ENCODE measurements around the gene ADIPOR2. TPM values are rescaled to one million over a fixed set of nuclear protein-coding genes. Genes with fewer than 3 reads are reported as not detected.

ADIPOR2 gene
- total RNA-seq, 1 donor from 2014 or later, result 83.6 TPM

- Mint-ChIP-seq H3K4me3 (ENCODE audit: low read depth) (no peak overlapping the region), H3K36me3 (ENCODE audit: insufficient read depth) (no peaks in the 10 kb centered on the region), H3K27me3 (peaks cover 28% of the 10 kb centered on the region), H3K9me3 (ENCODE audit: low read depth) (no peaks in the 10 kb centered on the region), H3K4me1 (ENCODE audit: low read depth) (peaks cover 18% of the 10 kb centered on the region), H3K27ac (no peak overlapping the region)
- TF ChIP-seq CTCF (IDR thresholded peaks at IDR 0.05; ENCODE audit: unreplicated experiment), result no peak
- DNase-seq (ENCODE audit: low spot score, unreplicated experiment), result no peak
These were observed 137.2 kb downstream of the ADIPOR2 start for GRCh38 chr12:1827826-1828805.

GRCh38 chr12:1828856-1829255 is 138.0 kb downstream of the ADIPOR2 start:
- Mint-ChIP-seq H3K9me3 (ENCODE audit: low read depth) (no peaks in the 10 kb centered on the region), H3K27ac (no peak overlapping the region), H3K4me3 (ENCODE audit: low read depth) (no peak overlapping the region), H3K36me3 (ENCODE audit: insufficient read depth) (no peaks in the 10 kb centered on the region), H3K27me3 (peaks cover 31% of the 10 kb centered on the region), H3K4me1 (ENCODE audit: low read depth) (peaks cover 18% of the 10 kb centered on the region)
- no peak for DNase-seq (ENCODE audit: low spot score, unreplicated experiment)
- no peak for TF ChIP-seq CTCF (IDR thresholded peaks at IDR 0.05; ENCODE audit: unreplicated experiment)

GRCh38 chr12:1829306-1829900 is 138.5 kb downstream of the ADIPOR2 start:
- H3K36me3 Mint-ChIP-seq (ENCODE audit: insufficient read depth), result no peaks in the 10 kb centered on the region
- H3K27me3 Mint-ChIP-seq, result peaks cover 31% of the 10 kb centered on the region
- no peak overlapping the region for H3K27ac Mint-ChIP-seq
- no peak for TF ChIP-seq CTCF (IDR thresholded peaks at IDR 0.05; ENCODE audit: unreplicated experiment)
- no peaks in the 10 kb centered on the region for H3K9me3 Mint-ChIP-seq (ENCODE audit: low read depth)
- peaks cover 18% of the 10 kb centered on the region for H3K4me1 Mint-ChIP-seq (ENCODE audit: low read depth)
- H3K4me3 Mint-ChIP-seq (ENCODE audit: low read depth), result no peak overlapping the region
- no peak for DNase-seq (ENCODE audit: low spot score, unreplicated experiment)

GRCh38 chr12:1830401-1830845 is 139.6 kb downstream of the ADIPOR2 start:
- TF ChIP-seq CTCF (IDR thresholded peaks at IDR 0.05; ENCODE audit: unreplicated experiment), result no peak
- Mint-ChIP-seq H3K36me3 (ENCODE audit: insufficient read depth) (no peaks in the 10 kb centered on the region), H3K4me1 (ENCODE audit: low read depth) (peaks cover 18% of the 10 kb centered on the region), H3K27ac (no peak overlapping the region), H3K9me3 (ENCODE audit: low read depth) (no peaks in the 10 kb centered on the region), H3K4me3 (ENCODE audit: low read depth) (no peak overlapping the region), H3K27me3 (peaks cover 33% of the 10 kb centered on the region)
- no peak for DNase-seq (ENCODE audit: low spot score, unreplicated experiment)
